MM.1S (cell line): Measurements from ENCODE around the gene CELF5.
"Not testable (repeated sequence)": the region's sequence is repeated elsewhere in the genome, so short reads cannot be mapped to it uniquely, and the experiment has no call there.

Experiments used
- DNase-seq: peaks from one replicate; pipeline ENCODE4 v3.0.0-alpha.2; 2015
- H2AFZ ChIP-seq: fragments of 300-600 bp; sonication (generic); 2 replicates; pipeline ENCODE4 v1.6.0; 2016; ENCODE audit warnings: antibody characterized with exemption, low read length
- H3F3A ChIP-seq: fragments of 300-600 bp; sonication (generic); 2 replicates; pipeline ENCODE4 v1.6.1; 2016; ENCODE audit warnings: mild to moderate bottlenecking, antibody characterized with exemption, low read length, moderate library complexity, mixed read lengths; ENCODE audit not compliant: insufficient read depth
- H3K27ac ChIP-seq: fragments of 300-600 bp; sonication (generic); 2 replicates; pipeline ENCODE4 v1.5.1; 2016; ENCODE audit warnings: mild to moderate bottlenecking, low read length
- H3K27me3 ChIP-seq: fragments of 300-600 bp; sonication (generic); replicated peaks from 2 replicates; pipeline ENCODE4 v1.6.0; 2016; ENCODE audit warnings: low read length; ENCODE audit not compliant: insufficient read depth
- H3K36me3 ChIP-seq: fragments of 300-600 bp; sonication (generic); replicated peaks from 2 replicates; pipeline ENCODE4 v1.6.1; 2016; ENCODE audit warnings: mild to moderate bottlenecking, low read length, mixed read lengths; ENCODE audit not compliant: insufficient read depth
- H3K4me1 ChIP-seq: fragments of 300-600 bp; sonication (generic); 2 replicates; pipeline ENCODE4 v1.6.1; 2016; ENCODE audit warnings: low read length, mixed read lengths
- H3K4me2 ChIP-seq: fragments of 300-600 bp; sonication (generic); 2 replicates; pipeline ENCODE4 v1.6.0; 2016; ENCODE audit warnings: low read depth, low read length
- H3K4me3 ChIP-seq: fragments of 300-600 bp; sonication (generic); 2 replicates; pipeline ENCODE4 v1.5.1; 2016; ENCODE audit warnings: low read length, mixed read lengths
- H3K79me2 ChIP-seq: fragments of 300-600 bp; sonication (generic); 2 replicates; pipeline ENCODE4 v1.6.1; 2016; ENCODE audit warnings: mixed run types, low read length, mixed read lengths
- H3K9ac ChIP-seq: fragments of 300-600 bp; sonication (generic); 2 replicates; pipeline ENCODE4 v1.6.1; 2016; ENCODE audit warnings: low read length, mixed read lengths
- H3K9me2 ChIP-seq: fragments of 300-600 bp; sonication (generic); replicated peaks from 2 replicates; pipeline ENCODE4 v1.6.1; 2016; ENCODE audit warnings: mild to moderate bottlenecking, low read length, mixed read lengths; ENCODE audit not compliant: insufficient read depth
- H3K9me3 ChIP-seq: fragments of 300-600 bp; sonication (generic); replicated peaks from 2 replicates; pipeline ENCODE4 v1.6.1; 2016; ENCODE audit warnings: mild to moderate bottlenecking, low read length, mixed read lengths; ENCODE audit not compliant: insufficient read depth
- H4K20me1 ChIP-seq: fragments of 300-600 bp; sonication (generic); 2 replicates; pipeline ENCODE4 v1.6.1; 2016; ENCODE audit warnings: mild to moderate bottlenecking, low read length, moderate library complexity, mixed read lengths; ENCODE audit not compliant: insufficient read depth
- EZH2 ChIP-seq: fragments of 300-600 bp; sonication (generic); optimal IDR thresholded peaks from 2 replicates; pipeline ENCODE3; 2017; ENCODE audit warnings: low read depth, mild to moderate bottlenecking, antibody characterized with exemption, low read length, mixed read lengths
- EZH2phosphoT487 ChIP-seq: fragments of 300-600 bp; sonication (generic); IDR thresholded peaks from 2 replicates; pipeline ENCODE4 v1.6.1; 2018; ENCODE audit warnings: antibody characterized with exemption, low read length
- TF ChIP-seq, protein P1 (sequence below): fragments of 300-600 bp; sonication (generic); IDR thresholded peaks from 2 replicates; pipeline ENCODE4 v1.5.1; 2016; ENCODE audit warnings: antibody characterized with exemption, low read length, mixed read lengths

Gene CELF5

DNA sequence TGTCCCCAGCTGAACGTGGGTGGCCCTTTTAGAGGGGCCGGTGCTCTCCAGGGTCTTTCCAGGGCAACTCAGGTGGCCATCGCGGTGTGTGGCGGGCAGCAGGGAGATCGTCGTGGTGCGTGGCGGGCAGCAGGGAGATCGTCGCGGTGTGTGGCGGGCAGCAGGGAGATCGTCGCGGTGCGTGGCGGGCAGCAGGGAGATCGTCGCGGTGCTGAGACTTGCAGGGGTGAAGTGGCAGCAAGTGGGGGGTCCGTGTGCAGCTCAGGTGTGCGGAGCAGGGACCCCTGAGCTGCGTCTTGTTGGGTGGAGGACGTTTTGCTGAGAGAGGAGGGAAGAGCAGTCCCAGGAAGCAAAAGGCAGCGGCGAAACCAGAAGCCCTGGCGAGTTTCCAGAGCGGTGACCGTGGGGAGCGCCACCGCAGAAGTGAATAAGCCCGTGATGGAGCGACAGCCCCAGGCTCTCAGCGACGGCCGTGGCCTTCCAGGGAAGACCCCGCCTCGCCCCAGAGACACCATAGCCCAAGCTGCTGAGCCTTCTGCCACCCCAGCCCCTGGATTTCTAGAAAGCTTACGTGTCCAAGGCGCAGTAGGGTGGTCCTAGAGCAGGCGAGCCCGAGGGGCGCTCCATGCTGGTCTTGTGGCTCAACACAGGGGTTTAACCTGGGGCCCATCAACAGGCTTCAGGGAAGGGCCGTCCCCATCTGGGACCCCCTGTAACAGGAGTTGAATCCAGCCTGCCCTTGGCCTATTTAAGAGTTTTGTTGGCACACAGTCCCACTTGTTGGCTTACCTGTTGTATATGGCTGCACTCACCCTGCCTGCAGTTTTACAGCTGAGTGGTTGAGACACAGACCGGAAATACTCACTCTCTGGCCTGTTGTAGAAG is 33.3 kb upstream of the CELF5 start:
- Histone ChIP-seq H3F3A (no peaks in the 10 kb centered on the region), H3K27me3 (no peaks in the 10 kb centered on the region), H3K4me3 (no peak overlapping the region), H4K20me1 (peaks cover 11% of the 10 kb centered on the region; the same call in 1 of the 2 replicates), H3K4me2 (no peak overlapping the region), H3K27ac (no peak overlapping the region), H2AFZ (no peak overlapping the region), H3K9ac (no peak overlapping the region), H3K36me3 (no peaks in the 10 kb centered on the region; the same call in 1 of the 2 replicates), H3K79me2 (peaks cover 73% of the 10 kb centered on the region), H3K9me3 (no peaks in the 10 kb centered on the region), H3K4me1 (peaks cover 9% of the 10 kb centered on the region), H3K9me2 (no peaks in the 10 kb centered on the region)
- DNase-seq, result no peak
- no peak for TF ChIP-seq EZH2phosphoT487
- TF ChIP-seq, protein P1, sequence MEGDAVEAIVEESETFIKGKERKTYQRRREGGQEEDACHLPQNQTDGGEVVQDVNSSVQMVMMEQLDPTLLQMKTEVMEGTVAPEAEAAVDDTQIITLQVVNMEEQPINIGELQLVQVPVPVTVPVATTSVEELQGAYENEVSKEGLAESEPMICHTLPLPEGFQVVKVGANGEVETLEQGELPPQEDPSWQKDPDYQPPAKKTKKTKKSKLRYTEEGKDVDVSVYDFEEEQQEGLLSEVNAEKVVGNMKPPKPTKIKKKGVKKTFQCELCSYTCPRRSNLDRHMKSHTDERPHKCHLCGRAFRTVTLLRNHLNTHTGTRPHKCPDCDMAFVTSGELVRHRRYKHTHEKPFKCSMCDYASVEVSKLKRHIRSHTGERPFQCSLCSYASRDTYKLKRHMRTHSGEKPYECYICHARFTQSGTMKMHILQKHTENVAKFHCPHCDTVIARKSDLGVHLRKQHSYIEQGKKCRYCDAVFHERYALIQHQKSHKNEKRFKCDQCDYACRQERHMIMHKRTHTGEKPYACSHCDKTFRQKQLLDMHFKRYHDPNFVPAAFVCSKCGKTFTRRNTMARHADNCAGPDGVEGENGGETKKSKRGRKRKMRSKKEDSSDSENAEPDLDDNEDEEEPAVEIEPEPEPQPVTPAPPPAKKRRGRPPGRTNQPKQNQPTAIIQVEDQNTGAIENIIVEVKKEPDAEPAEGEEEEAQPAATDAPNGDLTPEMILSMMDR, result no peak
- TF ChIP-seq EZH2, result no peak

DNA sequence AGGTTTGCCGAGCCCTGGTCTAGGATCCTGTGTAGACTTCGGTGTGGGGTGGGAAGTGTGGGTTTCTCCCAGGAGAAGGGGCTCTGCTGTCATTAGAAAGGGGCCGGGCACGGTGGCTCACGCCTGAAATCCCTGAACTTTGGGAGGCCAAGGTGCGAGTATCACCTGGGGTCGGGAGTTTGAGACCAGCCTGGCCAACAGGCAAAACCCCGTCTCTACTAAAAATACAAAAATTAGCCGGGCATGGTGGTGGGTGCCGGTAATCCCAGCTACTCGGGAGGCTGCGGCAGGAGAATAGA is 32.7 kb upstream of the CELF5 start:
- H3K27me3 ChIP-seq, H3K9me3 ChIP-seq, H3K4me2 ChIP-seq: not testable (repeated sequence)

DNA sequence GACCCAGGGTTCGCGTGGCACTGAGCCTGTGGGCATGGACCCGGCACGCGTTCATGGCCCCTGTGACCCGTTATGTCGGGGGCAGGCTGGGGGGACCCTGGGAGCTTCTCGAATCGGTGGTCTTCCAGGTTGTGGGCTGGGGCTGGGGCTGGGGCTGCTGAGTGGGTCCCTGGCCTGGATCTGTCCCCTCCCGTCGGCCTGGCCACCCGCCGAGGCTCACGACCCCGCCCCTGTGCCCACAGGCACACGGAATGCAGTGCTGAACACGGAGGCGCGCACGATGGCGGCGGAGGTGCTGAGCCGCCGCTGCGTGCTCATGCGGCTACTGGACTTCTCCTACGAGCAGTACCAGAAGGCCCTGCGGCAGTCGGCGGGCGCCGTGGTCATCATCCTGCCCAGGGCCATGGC is 32.2 kb upstream of the CELF5 start:
- no peak overlapping the region for H3K27ac ChIP-seq
- H3K9me2 ChIP-seq, result no peaks in the 10 kb centered on the region
- no peak overlapping the region for H3K4me3 ChIP-seq
- peaks cover 63% of the 10 kb centered on the region for H3K79me2 ChIP-seq
- no peak for DNase-seq
- no peaks in the 10 kb centered on the region for H3K9me3 ChIP-seq
- peaks cover 3% of the 10 kb centered on the region for H3K4me1 ChIP-seq
- no peaks in the 10 kb centered on the region for H3F3A ChIP-seq
- H3K4me2 ChIP-seq, result no peak overlapping the region
- no peak for TF ChIP-seq EZH2
- no peak for TF ChIP-seq EZH2phosphoT487
- TF ChIP-seq, protein P1, result no peak
- H3K9ac ChIP-seq, result no peak overlapping the region
- no peak overlapping the region for H2AFZ ChIP-seq
- H4K20me1 ChIP-seq, result peaks cover 11% of the 10 kb centered on the region; the same call in 1 of the 2 replicates
- H3K36me3 ChIP-seq, result no peaks in the 10 kb centered on the region; the same call in 1 of the 2 replicates
- no peaks in the 10 kb centered on the region for H3K27me3 ChIP-seq

More for the DNA sequence above, 32.7 kb upstream of the CELF5 start:
- H3K9ac ChIP-seq, DNase-seq, H3K9me2 ChIP-seq, H3K36me3 ChIP-seq, H3K27ac ChIP-seq, H3F3A ChIP-seq, H2AFZ ChIP-seq, H3K4me1 ChIP-seq, H3K4me3 ChIP-seq: not testable (repeated sequence)
- H3K79me2 ChIP-seq, result peaks cover 67% of the 10 kb centered on the region
- H4K20me1 ChIP-seq, result peaks cover 11% of the 10 kb centered on the region; the same call in 1 of the 2 replicates

DNA sequence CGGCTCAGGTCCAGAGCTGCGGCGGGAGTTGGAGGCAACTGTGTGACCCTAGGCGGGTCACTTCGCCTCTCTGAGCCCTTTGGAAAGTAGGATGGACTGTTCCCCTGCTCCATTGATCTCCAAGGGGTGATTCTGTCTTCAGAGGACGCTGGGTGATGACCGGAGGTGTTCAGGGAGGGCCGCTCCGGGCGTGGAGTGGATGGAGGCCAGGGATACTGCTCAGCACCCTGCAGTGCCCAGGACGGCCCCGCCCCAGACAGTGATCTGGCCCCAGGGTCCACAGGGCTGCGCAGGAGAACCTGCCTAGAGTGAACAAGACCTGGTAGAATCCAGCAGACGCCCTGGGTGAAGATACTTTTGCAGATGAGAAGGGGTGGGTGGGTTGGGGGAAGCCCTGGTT is 31.8 kb upstream of the CELF5 start:
- Histone ChIP-seq H3K9ac (no peak overlapping the region), H3K4me2 (no peak overlapping the region), H4K20me1 (peaks cover 11% of the 10 kb centered on the region; the same call in 1 of the 2 replicates), H3K9me3 (no peaks in the 10 kb centered on the region), H3K36me3 (no peaks in the 10 kb centered on the region; the same call in 1 of the 2 replicates), H2AFZ (no peak overlapping the region), H3K4me3 (no peak overlapping the region), H3K79me2 (peaks cover 58% of the 10 kb centered on the region), H3F3A (no peaks in the 10 kb centered on the region), H3K27ac (no peak overlapping the region), H3K9me2 (no peaks in the 10 kb centered on the region), H3K4me1 (no peaks in the 10 kb centered on the region), H3K27me3 (no peaks in the 10 kb centered on the region)
- DNase-seq, result no peak
- no peak for TF ChIP-seq EZH2phosphoT487
- no peak for TF ChIP-seq EZH2
- TF ChIP-seq, protein P1, result no peak
